IMR-90 (cell line): Measurements from ENCODE around the gene ATG3. TPM values are rescaled to one million over a fixed set of nuclear protein-coding genes. Genes with fewer than 3 reads are reported as not detected.

Experiments
- ATAC-seq: fragments of 200-7000 bp; cut with Tn5 transposase; 2 replicates; pipeline ENCODE4 v1.9.1; 2020; ENCODE audit warnings: low read depth, mild to moderate bottlenecking, moderate library complexity
- BruUV-seq: library from RNA; stranded (reverse); fragments of 400-500 nt; replicated peaks from 2 replicates; lab custom pipeline; 2021; lab: Mats Ljungman, UMichigan
- CTCF ChIA-PET: fragments of 300-600 bp; formaldehyde crosslinking; extraction: SDS; loops from one replicate; lab custom pipeline; 2021; ENCODE audit warnings: antibody characterized with exemption; lab: Yijun Ruan, JAX
- POLR2A ChIA-PET: fragments of 300-600 bp; sonication (Branson Sonifier 250); formaldehyde crosslinking; loops from one replicate; lab custom pipeline; 2022; ENCODE audit warnings: antibody characterized with exemption; ENCODE audit not compliant: unreplicated experiment; lab: Charles Lee
- DNase-seq: peaks from one replicate; pipeline ENCODE4 v3.0.0; 2013
- H2AFZ ChIP-seq: replicated peaks from 2 replicates; pipeline ENCODE3; 2013; ENCODE audit warnings: low read length, mild to moderate bottlenecking; ENCODE audit not compliant: poor library complexity
- H2AK5ac ChIP-seq: 2 replicates; pipeline ENCODE4 v1.6.1; 2013; ENCODE audit warnings: low read depth, low read length, inconsistent platforms
- H2AK9ac ChIP-seq: replicated peaks from 2 replicates; pipeline ENCODE3; 2013; ENCODE audit warnings: mild to moderate bottlenecking, low read depth, low read length, moderate library complexity; ENCODE audit not compliant: poor library complexity
- H2BK120ac ChIP-seq: 2 replicates; pipeline ENCODE4 v1.6.1; 2013; ENCODE audit warnings: low read depth, low read length, inconsistent platforms
- H2BK15ac ChIP-seq: 3 replicates; pipeline ENCODE4 v1.6.1; 2013; ENCODE audit warnings: low read depth, low read length, inconsistent platforms
- H2BK20ac ChIP-seq: 2 replicates; pipeline ENCODE4 v1.6.1; 2013; ENCODE audit warnings: low read depth, mild to moderate bottlenecking, inconsistent platforms, low read length, moderate library complexity
- H2BK5ac ChIP-seq: 2 replicates; pipeline ENCODE4 v1.6.1; 2013; ENCODE audit warnings: mild to moderate bottlenecking, low read depth, low read length, inconsistent platforms; ENCODE audit not compliant: poor library complexity, severe bottlenecking
- H3K14ac ChIP-seq: replicated peaks from 2 replicates; pipeline ENCODE4 v1.6.1; 2013; ENCODE audit warnings: low read depth, low read length, inconsistent platforms
- H3K18ac ChIP-seq: 2 replicates; pipeline ENCODE4 v1.6.1; 2013; ENCODE audit warnings: low read depth, low read length, control low read depth
- H3K23ac ChIP-seq: 2 replicates; pipeline ENCODE4 v1.6.1; 2013; ENCODE audit warnings: low read depth, low read length, inconsistent platforms
- H3K27ac ChIP-seq: 2 replicates; pipeline ENCODE4 v1.5.1; 2013; ENCODE audit warnings: mild to moderate bottlenecking, control low read depth, low read length; ENCODE audit not compliant: insufficient read depth
- H3K27me3 ChIP-seq: 2 replicates; pipeline ENCODE4 v1.6.1; 2013; ENCODE audit warnings: low read length; ENCODE audit not compliant: control insufficient read depth, insufficient read depth
- H3K36me3 ChIP-seq: 2 replicates; pipeline ENCODE4 v1.6.1; 2013; ENCODE audit warnings: low read length, mixed read lengths; ENCODE audit not compliant: control insufficient read depth, insufficient read depth
- H3K4ac ChIP-seq: 2 replicates; pipeline ENCODE4 v1.6.1; 2013; ENCODE audit warnings: low read depth, low read length, inconsistent platforms
- H3K4me1 ChIP-seq: 2 replicates; pipeline ENCODE4 v1.6.1; 2013; ENCODE audit warnings: low read length, mixed read lengths; ENCODE audit not compliant: control insufficient read depth, insufficient read depth
- H3K4me2 ChIP-seq: 2 replicates; pipeline ENCODE4 v1.6.1; 2013; ENCODE audit warnings: low read depth, mild to moderate bottlenecking, control low read depth, low read length, moderate library complexity
- H3K4me3 ChIP-seq: 2 replicates; pipeline ENCODE4 v1.5.1; 2013; ENCODE audit warnings: low read depth, mild to moderate bottlenecking, control low read depth, low read length, moderate library complexity; ENCODE audit not compliant: insufficient read depth
- H3K56ac ChIP-seq: 2 replicates; pipeline ENCODE4 v1.6.1; 2013; ENCODE audit warnings: low read length, inconsistent platforms; ENCODE audit not compliant: insufficient read depth; ENCODE audit errors: extremely low read depth
- H3K79me1 ChIP-seq, 2 experiments: 2 replicates each; pipeline ENCODE4 v1.6.1; 2013; ENCODE audit warnings: low read length in 2 of 2, inconsistent platforms in 1 of 2, low read depth in 1 of 2
- H3K9ac ChIP-seq: 2 replicates; pipeline ENCODE4 v1.6.1; 2013; ENCODE audit warnings: low read depth, low read length, control low read depth
- H3K9me1 ChIP-seq: 2 replicates; pipeline ENCODE4 v1.6.1; 2013; ENCODE audit warnings: low read length, inconsistent platforms; ENCODE audit not compliant: insufficient read depth
- H3K9me3 ChIP-seq: 2 replicates; pipeline ENCODE4 v1.6.1; 2013; ENCODE audit warnings: low read length; ENCODE audit not compliant: control insufficient read depth, insufficient read depth
- H4K20me1 ChIP-seq: 2 replicates; pipeline ENCODE4 v1.6.1; 2013; ENCODE audit warnings: low read length, inconsistent platforms; ENCODE audit not compliant: insufficient read depth
- H4K5ac ChIP-seq: 2 replicates; pipeline ENCODE4 v1.6.1; 2013; ENCODE audit warnings: mild to moderate bottlenecking, low read depth, low read length, control low read depth
- H4K8ac ChIP-seq, 2 experiments: 2 replicates each; pipeline ENCODE4 v1.6.1; 2013; ENCODE audit warnings: low read depth in 2 of 2, low read length in 2 of 2, control low read depth in 1 of 2, inconsistent platforms in 1 of 2
- H4K91ac ChIP-seq: 2 replicates; pipeline ENCODE4 v1.6.1; 2013; ENCODE audit warnings: low read depth, low read length, inconsistent platforms; ENCODE audit not compliant: insufficient read depth
- BHLHE40 ChIP-seq: fragments of 150-350 bp; IDR thresholded peaks from 2 replicates; pipeline ENCODE4 v1.6.1; 2016; ENCODE audit warnings: mild to moderate bottlenecking, low read depth, low read length
- CEBPB ChIP-seq: IDR thresholded peaks from 2 replicates; pipeline ENCODE4 v1.6.1; 2012; ENCODE audit warnings: low read depth, low read length, improper control_type of control experiment
- CHD1 ChIP-seq: IDR thresholded peaks from 2 replicates; pipeline ENCODE4 v1.6.1; 2012; ENCODE audit warnings: low read depth, low read length, improper control_type of control experiment
- CTCF ChIP-seq: conservative IDR thresholded peaks from 2 replicates; pipeline ENCODE4 v1.5.1; 2012; ENCODE audit warnings: mild to moderate bottlenecking, low read depth, low read length, improper control_type of control experiment
- FOS ChIP-seq: fragments of 150-350 bp; IDR thresholded peaks from 2 replicates; pipeline ENCODE4 v1.6.1; 2016; ENCODE audit warnings: low read depth, low read length
- MAFK ChIP-seq: IDR thresholded peaks from 2 replicates; pipeline ENCODE4 v1.6.1; 2012; ENCODE audit warnings: low read depth, low read length, improper control_type of control experiment
- MAZ ChIP-seq: IDR thresholded peaks from 2 replicates; pipeline ENCODE4 v1.6.1; 2012; ENCODE audit warnings: low read depth, mild to moderate bottlenecking, low read length, improper control_type of control experiment, moderate library complexity, borderline replicate concordance
- MXI1 ChIP-seq: IDR thresholded peaks from 2 replicates; pipeline ENCODE4 v1.6.1; 2012; ENCODE audit warnings: low read depth, mild to moderate bottlenecking, low read length, moderate library complexity, borderline replicate concordance
- NFE2L2 ChIP-seq: fragments of 150-350 bp; IDR thresholded peaks from 2 replicates; pipeline ENCODE4 v1.6.1; 2016; ENCODE audit warnings: low read depth, mild to moderate bottlenecking, low read length
- POLR2A ChIP-seq: IDR thresholded peaks from 2 replicates; pipeline ENCODE4 v1.6.1; 2012; ENCODE audit warnings: mild to moderate bottlenecking, low read depth, low read length
- RAD21 ChIP-seq: IDR thresholded peaks from 2 replicates; pipeline ENCODE4 v1.6.1; 2012; ENCODE audit warnings: low read length, improper control_type of control experiment
- RCOR1 ChIP-seq: IDR thresholded peaks from 2 replicates; pipeline ENCODE4 v1.6.1; 2012; ENCODE audit warnings: mild to moderate bottlenecking, low read length, improper control_type of control experiment; ENCODE audit not compliant: insufficient replicate concordance
- RFX5 ChIP-seq: IDR thresholded peaks from 2 replicates; pipeline ENCODE4 v1.8.0; 2012; ENCODE audit warnings: low read depth, mild to moderate bottlenecking, low read length, moderate library complexity
- SMC3 ChIP-seq: fragments of 150-350 bp; IDR thresholded peaks from 2 replicates; pipeline ENCODE4 v1.6.1; 2016; ENCODE audit warnings: low read depth, mild to moderate bottlenecking, antibody characterized with exemption, low read length, moderate library complexity
- USF2 ChIP-seq: fragments of 150-350 bp; IDR thresholded peaks from 2 replicates; pipeline ENCODE4 v1.6.1; 2017; ENCODE audit warnings: mild to moderate bottlenecking, antibody characterized with exemption, low read length, low read depth
- dilution Hi-C: fragments of 300-500 bp; cut with HindIII; formaldehyde crosslinking; loops from one replicate; pipeline ENCODE4 v1.14.3; 2018; ENCODE audit warnings: low sequenced_read_pairs; ENCODE audit not compliant: unreplicated experiment
- in situ Hi-C: fragments of 300-500 bp; cut with MboI; formaldehyde crosslinking; loops from 3 replicates; pipeline ENCODE4 v1.14.3; 2019; ENCODE audit warnings: low sequenced_read_pairs, inconsistent platforms, mixed read lengths
- intact Hi-C: fragments of 100-400 bp; cut with micrococcal nuclease; formaldehyde crosslinking; loops from 2 replicates; pipeline ENCODE4 v1.10.0; 2022
- polyA plus RNA-seq, 3 experiments: library from polyadenylated mRNA; depleted of rRNA; stranded (reverse); fragments of >200 nt; gene quantifications; 2 replicates each; pipeline ENCODE4 v1.2.3, GENCODE V29; 2012; ENCODE audit warnings: low replicate concordance in 1 of 3
- total RNA-seq: library from RNA; depleted of rRNA; stranded (reverse); fragments of >200 nt; gene quantifications from 2 replicates; pipeline ENCODE4 v1.2.3, GENCODE V29; 2012
- TF ChIP-seq, protein P1 (sequence below): fragments of 150-350 bp; IDR thresholded peaks from 2 replicates; pipeline ENCODE4 v1.6.1; 2016; ENCODE audit warnings: low read depth, mild to moderate bottlenecking, low read length, moderate library complexity, borderline replicate concordance

ATG3 gene
- total and polyA plus RNA-seq, 2 of the 4 experiments (the other 2 are of a cell fraction), result 30.8 to 31.7 TPM

DNA sequence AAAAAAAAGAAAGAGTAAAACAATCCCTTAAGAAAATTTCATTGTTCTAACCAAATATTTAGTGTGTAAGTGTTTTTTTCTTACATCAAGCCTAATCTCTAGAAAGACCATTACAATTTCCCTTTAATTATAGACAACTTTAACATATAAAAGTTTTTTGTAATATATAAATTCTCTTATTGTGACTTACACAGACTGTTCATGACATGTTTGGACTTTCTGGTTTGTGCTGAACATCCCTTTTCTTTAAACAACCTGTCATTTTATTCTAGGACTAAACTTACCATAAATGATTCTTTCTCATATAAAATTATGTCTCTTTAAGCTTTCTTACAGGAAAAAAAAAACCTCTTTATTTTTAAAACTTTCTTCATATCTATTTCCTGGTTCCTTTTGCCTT lies 49.4 kb downstream of the ATG3 start:
- Histone ChIP-seq H3K27ac (no peak overlapping the region), H3K18ac (no peak overlapping the region), H3K14ac (no peak overlapping the region), H3K79me1 (no peaks in the 10 kb centered on the region), H3K36me3 (no peaks in the 10 kb centered on the region), H3K4me1 (no peaks in the 10 kb centered on the region), H2AK5ac (no peak overlapping the region), H2BK20ac (no peak overlapping the region), H4K5ac (no peak overlapping the region), H3K9me3 (no peaks in the 10 kb centered on the region), H3K9me1 (no peaks in the 10 kb centered on the region), H3K9ac (no peak overlapping the region), H2BK15ac (no peak overlapping the region), H4K20me1 (no peaks in the 10 kb centered on the region), H2BK5ac (no peak overlapping the region), H2AFZ (no peak overlapping the region), H2AK9ac (no peak overlapping the region), H3K4me2 (no peak overlapping the region), H4K91ac (no peak overlapping the region), H3K56ac (no peak overlapping the region), H3K27me3 (no peaks in the 10 kb centered on the region; the same call in 1 of the 2 replicates), H3K4me3 (no peak overlapping the region), H3K4ac (no peak overlapping the region), H2BK120ac (no peak overlapping the region), H4K8ac (no peak overlapping the region), H3K23ac (no peak overlapping the region)
- dilution Hi-C loops (loop anchor here (25.0 kb wide), 1 partner anchor 200 kb away; no protein-coding TSS in a partner anchor), in situ Hi-C loops (loop anchor here (25.0 kb wide), 1 partner anchor 375 kb away; the partner anchor contains the start of gene GCSAM), intact Hi-C loops (no loop called here)
- DNase-seq (no peak), ATAC-seq (no peak)
- ChIA-PET CTCF (interaction anchor here (0.5 kb wide), 1 partner anchor 117 kb away, joined by 4 read pairs; no protein-coding TSS in a partner anchor), POLR2A (no interaction called here)
- no TSS peak for BruUV-seq
- TF ChIP-seq, protein P1, sequence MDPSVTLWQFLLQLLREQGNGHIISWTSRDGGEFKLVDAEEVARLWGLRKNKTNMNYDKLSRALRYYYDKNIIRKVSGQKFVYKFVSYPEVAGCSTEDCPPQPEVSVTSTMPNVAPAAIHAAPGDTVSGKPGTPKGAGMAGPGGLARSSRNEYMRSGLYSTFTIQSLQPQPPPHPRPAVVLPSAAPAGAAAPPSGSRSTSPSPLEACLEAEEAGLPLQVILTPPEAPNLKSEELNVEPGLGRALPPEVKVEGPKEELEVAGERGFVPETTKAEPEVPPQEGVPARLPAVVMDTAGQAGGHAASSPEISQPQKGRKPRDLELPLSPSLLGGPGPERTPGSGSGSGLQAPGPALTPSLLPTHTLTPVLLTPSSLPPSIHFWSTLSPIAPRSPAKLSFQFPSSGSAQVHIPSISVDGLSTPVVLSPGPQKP, result no peak
- TF ChIP-seq USF2, result no peak
- TF ChIP-seq FOS, result no peak
- no peak for TF ChIP-seq MXI1
- TF ChIP-seq BHLHE40, result no peak
- no peak for TF ChIP-seq MAFK
- TF ChIP-seq CTCF, result no peak
- no peak for TF ChIP-seq RFX5
- TF ChIP-seq RCOR1, result no peak
- no peak for TF ChIP-seq CHD1
- no peak for TF ChIP-seq POLR2A
- no peak for TF ChIP-seq MAZ
- no peak for TF ChIP-seq NFE2L2
- TF ChIP-seq RAD21, result no peak
- TF ChIP-seq CEBPB, result no peak
- TF ChIP-seq SMC3, result no peak
